Activated naive CD4-positive, alpha-beta T cell treated with anti-CD3 and anti-CD28 coated beads, Interleukin-2, amount 50 U/mL, for 16 hours (primary cell): ENCODE measurements around the gene EXOSC3.
"Not testable (repeated sequence)": the region's sequence is repeated elsewhere in the genome, so short reads cannot be mapped to it uniquely, and the experiment has no call there.

Experiments
- DNase-seq: peaks from one replicate; pipeline ENCODE4 v3.0.0-alpha.2; 2020

The EXOSC3 gene

DNA sequence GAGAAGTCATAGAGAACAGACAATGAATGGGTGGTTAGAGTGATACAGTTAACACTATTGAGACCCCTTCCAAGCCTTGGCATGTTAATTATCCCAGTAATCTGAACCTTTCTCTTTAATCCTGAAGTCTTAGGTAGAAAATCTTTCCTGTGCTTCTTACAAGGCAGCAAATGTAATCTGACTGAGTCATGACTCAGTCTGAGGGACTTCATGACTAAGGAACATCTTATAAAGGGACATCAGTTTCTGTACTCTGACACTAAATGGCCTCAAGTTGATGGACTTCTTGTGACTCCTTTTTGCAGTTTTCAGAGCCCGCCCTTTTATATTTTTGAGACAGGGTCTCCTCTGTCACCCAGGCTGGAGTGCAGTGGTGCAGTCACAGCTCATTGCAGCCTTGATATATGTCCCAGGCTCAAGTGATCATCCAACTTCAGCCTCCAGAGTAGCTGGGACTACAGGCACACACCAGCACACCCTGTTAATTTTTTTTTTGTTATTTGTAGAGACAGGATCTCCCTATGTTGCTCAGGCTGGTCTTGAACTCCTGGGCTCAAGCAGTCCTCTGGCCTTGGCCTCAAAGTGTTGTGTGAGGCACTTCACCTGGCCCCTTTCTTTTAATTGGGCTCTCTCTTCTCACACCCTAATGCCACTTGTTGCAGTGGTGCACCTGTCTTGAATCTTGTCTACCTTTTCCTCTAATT is 9.5 kb downstream of the EXOSC3 start:
- no peak for DNase-seq

- no peak for DNase-seq
These were observed 14.9 kb downstream of the EXOSC3 start for GRCh38 chr9:37769995-37770394.

DNA sequence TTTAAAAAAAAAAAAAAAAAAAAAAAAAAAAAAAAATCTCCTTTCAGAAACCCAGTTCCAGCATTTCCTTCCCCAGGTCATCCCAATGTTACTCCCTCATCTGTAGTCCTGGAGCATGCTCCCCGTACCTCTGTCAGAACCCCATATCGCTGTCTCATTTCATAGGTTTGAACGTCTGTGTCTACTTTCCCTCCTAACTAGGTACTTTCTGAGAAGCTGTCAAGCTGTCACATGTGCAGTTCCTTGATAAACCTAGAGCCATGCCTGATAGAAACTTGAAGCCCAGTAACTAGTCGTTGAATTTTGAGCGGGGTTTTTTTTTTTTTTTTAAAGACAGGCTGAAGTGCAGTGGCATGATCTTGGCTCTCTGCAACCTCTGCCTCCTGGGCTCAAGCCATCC is 15.6 kb downstream of the EXOSC3 start:
- DNase-seq = no peak

GRCh38 chr9:37765263-37765662 is 19.6 kb downstream of the EXOSC3 start:
- DNase-seq = not testable (repeated sequence)

GRCh38 chr9:37761511-37761910 is 23.4 kb downstream of the EXOSC3 start:
- no peak for DNase-seq

DNA sequence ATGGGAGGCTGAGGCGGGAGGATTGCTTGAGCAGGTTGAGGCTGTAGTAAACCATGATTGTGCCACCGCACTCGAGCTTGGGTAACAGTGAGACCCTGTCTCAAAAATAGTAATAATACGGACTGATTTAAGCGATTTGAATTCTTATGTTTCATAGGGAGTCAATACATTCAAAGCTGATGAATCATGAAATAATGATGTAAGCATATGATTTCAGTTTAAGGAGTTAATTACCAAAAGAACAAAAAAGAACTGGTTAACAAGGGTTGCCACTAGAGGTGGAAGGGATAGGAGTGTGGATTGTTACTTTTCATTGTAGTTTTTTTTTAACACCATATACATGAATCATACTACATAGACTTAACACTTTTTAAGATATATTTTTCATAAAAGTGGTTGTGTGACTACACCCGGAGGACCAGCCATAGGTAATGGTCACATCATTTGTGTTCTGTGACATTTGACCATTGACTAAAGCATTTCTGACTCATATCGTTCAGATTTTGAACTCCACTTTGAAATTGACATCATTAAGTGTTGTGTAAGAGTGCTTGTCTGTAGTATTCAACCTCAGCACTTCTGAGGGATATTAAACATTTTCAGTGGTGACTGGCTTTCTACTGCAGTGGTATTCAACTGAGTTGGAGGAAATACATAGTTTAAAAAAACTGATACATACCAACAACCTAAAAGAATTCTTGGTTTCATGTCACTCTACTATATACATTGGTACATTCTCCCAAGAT is 24.3 kb downstream of the EXOSC3 start:
- no peak for DNase-seq

GRCh38 chr9:37758747-37759146 is 26.1 kb downstream of the EXOSC3 start:
- no peak for DNase-seq

DNA sequence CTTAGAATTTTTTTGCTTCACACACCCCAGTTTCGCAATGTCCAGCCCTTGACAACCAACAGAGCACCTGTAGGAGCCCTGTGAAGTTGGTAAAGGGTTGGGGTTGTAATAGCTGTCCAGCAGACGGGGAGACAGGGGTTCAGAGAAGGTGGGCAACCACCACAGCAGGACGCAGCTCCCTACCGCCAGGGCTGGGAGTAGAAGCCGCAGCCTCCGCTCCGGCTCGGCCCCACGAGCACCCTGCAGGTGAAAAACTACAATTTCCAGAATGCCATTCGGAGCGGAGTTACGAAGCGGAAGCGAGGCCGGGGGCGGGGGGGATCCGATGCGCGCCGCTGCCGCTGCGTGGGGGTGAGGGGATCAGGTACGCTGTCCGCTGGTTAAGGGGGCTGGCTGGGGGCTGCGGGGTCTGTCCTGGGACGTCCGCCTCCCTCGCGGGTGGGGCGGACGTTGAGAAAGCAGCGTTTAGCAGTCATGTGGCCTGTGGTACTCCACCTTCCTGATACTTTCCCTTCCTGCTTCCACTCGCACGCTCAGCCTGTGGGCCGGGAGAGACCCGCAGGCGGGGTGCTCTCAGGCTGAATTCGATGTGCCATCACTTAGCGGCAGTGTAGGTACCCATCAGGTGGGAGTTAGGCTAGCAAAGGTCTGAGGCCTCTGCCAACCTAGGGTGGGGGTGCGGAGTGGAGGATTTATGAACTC is 31.2 kb downstream of the EXOSC3 start, which contains the start of gene TRMT10B:
Gene TRMT10B (plus strand): TSS at position 317 of the 702 bp plus-strand sequence. CDS start 8,127 bp downstream, outside the sequence.
- peak; percentile 80 for DNase-seq

- no peak for DNase-seq
These were observed 32.0 kb downstream of the EXOSC3 start for GRCh38 chr9:37752642-37753488.

DNA sequence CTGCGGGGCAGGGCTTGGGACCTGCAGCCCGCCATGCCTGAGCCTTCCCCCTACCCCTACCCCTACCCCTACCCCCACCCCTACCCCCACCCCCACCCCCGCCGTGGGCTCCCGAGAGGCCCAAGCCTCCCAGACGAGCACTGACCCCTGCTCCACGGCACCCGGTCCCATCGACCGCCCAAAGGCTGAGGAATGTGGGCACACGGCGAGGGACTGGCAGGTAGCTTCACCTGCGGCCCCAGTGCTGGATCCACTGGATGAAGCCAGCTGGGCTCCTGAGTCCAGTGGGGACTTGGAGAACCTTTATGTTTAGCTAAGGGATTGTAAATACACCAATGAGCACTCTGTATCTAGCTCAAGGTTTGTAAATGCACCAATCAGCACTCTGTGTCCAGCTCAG is 32.8 kb downstream of the EXOSC3 start:
- DNase-seq = not testable (repeated sequence)

DNA sequence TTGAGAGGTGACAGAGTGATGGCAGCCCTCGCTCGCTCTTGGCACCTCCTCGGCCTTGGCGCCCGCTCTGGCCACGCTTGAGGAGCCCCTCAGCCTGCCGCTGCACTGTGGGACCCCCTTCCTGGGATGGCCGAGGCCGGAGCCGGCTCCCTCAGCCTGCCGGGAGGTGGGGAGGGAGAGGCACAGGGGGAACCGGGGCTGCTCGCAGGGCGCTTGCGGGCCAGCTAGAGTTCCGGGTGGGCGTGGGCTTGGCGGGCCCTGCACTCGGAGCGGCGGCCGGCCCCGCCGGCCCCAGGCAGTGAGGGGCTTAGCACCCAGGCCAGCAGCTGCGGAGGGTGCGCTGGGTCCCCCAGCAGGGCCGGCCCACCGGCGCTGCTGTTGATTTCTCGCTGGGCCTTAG is 33.2 kb downstream of the EXOSC3 start:
- not testable (repeated sequence) for DNase-seq

DNA sequence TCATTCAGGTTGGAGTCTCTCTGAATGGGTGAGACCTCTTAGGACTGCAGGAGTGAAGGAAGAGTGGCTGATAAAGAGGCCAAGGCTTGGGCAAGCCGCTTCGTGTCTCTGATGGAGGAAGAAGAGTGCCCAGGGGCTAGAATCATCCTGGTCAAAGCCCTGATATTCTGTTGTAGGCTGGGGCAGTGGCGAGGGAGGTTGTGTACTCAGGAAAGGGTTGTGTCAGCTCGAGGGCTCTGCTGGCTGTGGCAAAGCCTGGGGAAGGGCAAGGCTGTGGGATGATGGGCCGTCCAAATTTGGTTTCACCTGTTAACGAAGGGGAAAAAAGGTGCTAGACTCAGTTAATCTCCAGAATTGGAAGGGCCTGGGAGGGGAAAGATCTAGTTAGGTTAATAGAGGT is 33.7 kb downstream of the EXOSC3 start:
- DNase-seq = no peak

GRCh38 chr9:37749129-37749528 is 35.7 kb downstream of the EXOSC3 start:
- DNase-seq = no peak

DNA sequence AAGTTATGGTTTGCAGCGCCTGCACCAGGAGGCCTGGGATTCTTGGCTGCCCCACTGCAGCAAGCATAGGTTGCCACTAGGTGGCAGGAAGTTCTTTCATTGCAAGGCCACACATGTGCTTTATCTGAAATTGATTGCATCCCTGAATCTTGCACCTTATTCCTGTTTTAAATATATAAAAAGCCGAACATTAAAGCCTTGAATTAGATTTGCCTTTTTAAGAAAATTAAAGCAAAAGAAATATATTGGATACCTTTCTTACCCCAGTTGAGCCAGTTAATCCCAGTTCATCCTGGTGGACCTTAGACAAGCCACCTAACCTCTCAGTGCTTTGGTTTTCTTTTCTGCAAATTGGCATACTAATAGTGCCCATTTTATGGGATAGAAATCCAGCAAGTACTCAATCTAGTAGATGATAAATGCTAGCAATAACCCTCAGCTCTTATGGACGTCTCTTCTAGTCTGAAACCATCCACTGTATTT is 37.6 kb downstream of the EXOSC3 start:
- peak; percentile 64 for DNase-seq

DNA sequence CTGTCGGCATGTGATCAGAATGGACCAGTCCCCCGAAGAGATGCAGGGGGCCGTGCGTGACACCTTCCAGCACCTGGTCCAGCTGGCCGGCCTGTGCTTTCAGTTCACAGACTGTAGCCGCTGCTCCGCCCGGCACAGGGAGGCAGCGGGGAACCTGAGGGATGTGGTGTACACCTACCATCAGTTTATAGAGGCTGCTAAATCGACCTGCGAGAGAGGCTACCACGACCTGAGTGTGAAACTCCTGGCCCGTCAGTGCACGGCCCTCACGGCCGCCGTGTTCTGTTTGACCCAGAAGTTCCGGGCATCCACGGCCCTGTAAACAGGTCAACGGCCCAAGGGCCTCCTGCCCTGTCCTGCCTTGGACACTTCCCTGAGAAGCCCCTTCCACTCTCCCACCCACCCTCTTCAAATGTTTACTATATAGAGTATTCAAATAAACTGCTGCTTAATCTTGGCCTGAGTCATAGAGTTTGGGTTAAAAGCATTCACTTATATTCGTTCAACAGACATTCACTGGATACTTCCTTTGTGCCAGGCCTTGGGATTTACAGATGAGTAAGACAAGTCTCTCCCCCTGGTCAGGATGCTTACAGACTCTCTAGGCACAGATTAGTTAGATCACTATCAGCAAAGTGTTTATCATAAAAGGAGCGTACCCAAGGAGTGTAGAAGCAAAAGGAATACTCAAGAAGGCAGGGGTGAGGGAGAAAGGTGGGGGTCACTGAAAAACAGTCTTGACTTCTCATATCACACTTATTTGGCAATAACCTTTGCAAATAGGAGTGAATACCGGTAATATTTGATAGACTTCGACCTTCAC is 38.2 kb downstream of the EXOSC3 start:
- no peak for DNase-seq

- no peak for DNase-seq
These were observed 38.9 kb downstream of the EXOSC3 start for GRCh38 chr9:37745970-37746369.

DNA sequence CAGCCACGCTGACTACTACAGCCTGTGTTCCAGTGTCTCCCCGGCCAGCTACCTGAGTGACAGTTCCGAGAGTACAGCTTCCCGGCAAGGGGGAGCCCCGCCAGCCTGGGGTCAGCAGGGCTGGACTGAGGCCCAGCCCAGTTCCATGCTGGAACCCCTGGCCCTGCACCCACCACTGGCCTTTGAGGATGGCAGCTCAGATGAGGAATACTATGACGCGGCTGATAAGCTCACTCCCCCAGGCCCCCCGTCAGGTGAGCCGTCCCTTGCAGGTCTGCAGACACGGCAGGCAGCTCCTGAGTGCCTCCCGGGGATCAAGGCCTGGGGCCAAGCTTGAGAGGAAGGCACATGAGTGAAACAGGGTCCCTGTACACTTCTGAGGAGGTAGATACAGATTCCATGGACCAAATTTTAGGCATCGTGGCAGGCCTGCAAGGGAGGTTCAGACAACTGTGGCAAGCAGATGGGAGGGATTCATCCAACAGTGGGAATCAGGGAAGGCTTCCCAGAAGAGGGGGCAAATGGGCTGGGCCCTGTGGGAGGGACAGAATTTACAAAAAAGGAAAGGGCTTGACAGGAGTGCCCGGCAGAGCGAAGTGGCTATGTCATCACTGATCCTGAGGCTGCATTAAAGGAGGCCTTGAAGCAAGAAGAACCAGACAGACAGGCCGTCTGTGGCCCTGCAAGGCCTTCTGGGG is 44.1 kb downstream of the EXOSC3 start:
- DNase-seq = no peak

DNA sequence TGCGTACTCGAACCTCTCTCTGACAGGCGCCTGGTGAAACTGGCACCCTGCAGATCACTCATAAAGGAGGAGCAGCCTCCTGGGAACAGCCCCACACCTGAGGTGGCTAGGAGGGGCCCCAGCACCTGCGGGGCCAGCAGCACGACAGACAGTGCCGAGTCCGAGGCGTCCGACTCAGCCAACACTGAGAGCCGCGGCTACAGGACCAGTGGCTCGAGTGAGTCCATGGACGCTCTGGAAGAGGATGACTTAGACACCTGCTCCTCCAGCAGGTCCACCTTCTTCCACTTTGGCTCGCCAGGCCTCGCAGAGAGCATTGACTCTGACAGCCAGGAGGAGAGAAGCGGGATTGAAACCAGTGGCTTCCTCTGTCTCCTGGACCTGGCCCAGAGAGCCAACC is 44.7 kb downstream of the EXOSC3 start:
- DNase-seq = no peak

GRCh38 chr9:37739222-37739621 is 45.6 kb downstream of the EXOSC3 start:
- no peak for DNase-seq

- no peak for DNase-seq
These were observed 51.9 kb downstream of the EXOSC3 start for GRCh38 chr9:37732952-37733351.
